ENCODE data around the gene OR52E5. TPM values are rescaled to one million over a fixed set of nuclear protein-coding genes. Genes with fewer than 3 reads are reported as not detected.

Gene OR52E5
- total and polyA plus RNA-seq, 10 of the 15 experiments (the other 5 are each of a cell fraction or from before 2014, with no cell fraction given), result not detected

DNA sequence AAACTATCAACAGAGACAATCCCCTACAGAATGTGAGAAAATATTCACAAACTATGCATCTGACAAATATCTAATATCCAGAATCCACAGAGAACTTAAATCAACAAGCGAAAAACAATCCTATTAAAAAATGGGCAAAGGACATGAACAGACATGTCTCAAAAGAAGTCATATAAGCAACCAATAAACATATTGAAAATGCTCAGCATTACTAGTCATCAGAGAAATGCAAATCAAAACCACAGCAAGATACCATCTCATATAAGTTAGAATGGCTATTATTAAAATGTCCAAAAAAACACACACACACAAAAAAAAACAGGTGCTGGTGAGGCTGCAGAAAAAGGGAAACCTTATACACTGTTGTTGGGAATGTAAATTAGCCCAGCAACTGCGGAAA, 27.2 kb upstream of the OR52E5 start (continued):
- TF ChIP-seq ASH2L (IDR thresholded peaks at IDR 0.05; ENCODE audit: borderline replicate concordance, low read depth) (no peak), SMC3 (IDR thresholded peaks at IDR 0.05; ENCODE audit: borderline replicate concordance, low read length) (no peak), NR2C1 (IDR thresholded peaks at IDR 0.05) (no peak), BHLHE40 (IDR thresholded peaks at IDR 0.05; ENCODE audit: borderline replicate concordance in 1 of 2, low read depth in 2 of 2, low read length in 1 of 2) (no peak), BCL11A (IDR thresholded peaks at IDR 0.05; ENCODE audit: low read depth, low read length) (no peak), IRF4 (IDR thresholded peaks at IDR 0.05; ENCODE audit: low read depth, low read length) (no peak), CBX3 (IDR thresholded peaks at IDR 0.05; ENCODE audit: borderline replicate concordance, low read depth) (no peak)
- TF ChIP-seq, protein P1, sequence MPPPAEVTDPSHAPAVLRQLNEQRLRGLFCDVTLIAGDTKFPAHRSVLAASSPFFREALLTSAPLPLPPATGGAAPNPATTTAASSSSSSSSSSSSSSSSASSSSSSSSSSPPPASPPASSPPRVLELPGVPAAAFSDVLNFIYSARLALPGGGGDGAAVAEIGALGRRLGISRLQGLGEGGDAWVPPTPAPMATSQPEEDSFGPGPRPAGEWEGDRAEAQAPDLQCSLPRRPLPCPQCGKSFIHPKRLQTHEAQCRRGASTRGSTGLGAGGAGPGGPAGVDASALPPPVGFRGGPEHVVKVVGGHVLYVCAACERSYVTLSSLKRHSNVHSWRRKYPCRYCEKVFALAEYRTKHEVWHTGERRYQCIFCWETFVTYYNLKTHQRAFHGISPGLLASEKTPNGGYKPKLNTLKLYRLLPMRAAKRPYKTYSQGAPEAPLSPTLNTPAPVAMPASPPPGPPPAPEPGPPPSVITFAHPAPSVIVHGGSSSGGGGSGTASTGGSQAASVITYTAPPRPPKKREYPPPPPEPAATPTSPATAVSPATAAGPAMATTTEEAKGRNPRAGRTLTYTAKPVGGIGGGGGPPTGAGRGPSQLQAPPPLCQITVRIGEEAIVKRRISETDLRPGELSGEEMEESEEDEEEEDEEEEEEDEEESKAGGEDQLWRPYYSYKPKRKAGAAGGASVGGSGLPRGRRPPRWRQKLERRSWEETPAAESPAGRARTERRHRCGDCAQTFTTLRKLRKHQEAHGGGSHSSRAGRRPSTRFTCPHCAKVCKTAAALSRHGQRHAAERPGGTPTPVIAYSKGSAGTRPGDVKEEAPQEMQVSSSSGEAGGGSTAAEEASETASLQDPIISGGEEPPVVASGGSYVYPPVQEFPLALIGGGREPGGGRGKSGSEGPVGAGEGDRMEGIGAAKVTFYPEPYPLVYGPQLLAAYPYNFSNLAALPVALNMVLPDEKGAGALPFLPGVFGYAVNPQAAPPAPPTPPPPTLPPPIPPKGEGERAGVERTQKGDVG (CRISPR knock-in tag; IDR thresholded peaks at IDR 0.05), result no peak
- TF ChIP-seq, protein P2, sequence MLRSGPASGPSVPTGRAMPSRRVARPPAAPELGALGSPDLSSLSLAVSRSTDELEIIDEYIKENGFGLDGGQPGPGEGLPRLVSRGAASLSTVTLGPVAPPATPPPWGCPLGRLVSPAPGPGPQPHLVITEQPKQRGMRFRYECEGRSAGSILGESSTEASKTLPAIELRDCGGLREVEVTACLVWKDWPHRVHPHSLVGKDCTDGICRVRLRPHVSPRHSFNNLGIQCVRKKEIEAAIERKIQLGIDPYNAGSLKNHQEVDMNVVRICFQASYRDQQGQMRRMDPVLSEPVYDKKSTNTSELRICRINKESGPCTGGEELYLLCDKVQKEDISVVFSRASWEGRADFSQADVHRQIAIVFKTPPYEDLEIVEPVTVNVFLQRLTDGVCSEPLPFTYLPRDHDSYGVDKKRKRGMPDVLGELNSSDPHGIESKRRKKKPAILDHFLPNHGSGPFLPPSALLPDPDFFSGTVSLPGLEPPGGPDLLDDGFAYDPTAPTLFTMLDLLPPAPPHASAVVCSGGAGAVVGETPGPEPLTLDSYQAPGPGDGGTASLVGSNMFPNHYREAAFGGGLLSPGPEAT (IDR thresholded peaks at IDR 0.05; ENCODE audit: low read depth), result no peak
- TF ChIP-seq, protein P3, sequence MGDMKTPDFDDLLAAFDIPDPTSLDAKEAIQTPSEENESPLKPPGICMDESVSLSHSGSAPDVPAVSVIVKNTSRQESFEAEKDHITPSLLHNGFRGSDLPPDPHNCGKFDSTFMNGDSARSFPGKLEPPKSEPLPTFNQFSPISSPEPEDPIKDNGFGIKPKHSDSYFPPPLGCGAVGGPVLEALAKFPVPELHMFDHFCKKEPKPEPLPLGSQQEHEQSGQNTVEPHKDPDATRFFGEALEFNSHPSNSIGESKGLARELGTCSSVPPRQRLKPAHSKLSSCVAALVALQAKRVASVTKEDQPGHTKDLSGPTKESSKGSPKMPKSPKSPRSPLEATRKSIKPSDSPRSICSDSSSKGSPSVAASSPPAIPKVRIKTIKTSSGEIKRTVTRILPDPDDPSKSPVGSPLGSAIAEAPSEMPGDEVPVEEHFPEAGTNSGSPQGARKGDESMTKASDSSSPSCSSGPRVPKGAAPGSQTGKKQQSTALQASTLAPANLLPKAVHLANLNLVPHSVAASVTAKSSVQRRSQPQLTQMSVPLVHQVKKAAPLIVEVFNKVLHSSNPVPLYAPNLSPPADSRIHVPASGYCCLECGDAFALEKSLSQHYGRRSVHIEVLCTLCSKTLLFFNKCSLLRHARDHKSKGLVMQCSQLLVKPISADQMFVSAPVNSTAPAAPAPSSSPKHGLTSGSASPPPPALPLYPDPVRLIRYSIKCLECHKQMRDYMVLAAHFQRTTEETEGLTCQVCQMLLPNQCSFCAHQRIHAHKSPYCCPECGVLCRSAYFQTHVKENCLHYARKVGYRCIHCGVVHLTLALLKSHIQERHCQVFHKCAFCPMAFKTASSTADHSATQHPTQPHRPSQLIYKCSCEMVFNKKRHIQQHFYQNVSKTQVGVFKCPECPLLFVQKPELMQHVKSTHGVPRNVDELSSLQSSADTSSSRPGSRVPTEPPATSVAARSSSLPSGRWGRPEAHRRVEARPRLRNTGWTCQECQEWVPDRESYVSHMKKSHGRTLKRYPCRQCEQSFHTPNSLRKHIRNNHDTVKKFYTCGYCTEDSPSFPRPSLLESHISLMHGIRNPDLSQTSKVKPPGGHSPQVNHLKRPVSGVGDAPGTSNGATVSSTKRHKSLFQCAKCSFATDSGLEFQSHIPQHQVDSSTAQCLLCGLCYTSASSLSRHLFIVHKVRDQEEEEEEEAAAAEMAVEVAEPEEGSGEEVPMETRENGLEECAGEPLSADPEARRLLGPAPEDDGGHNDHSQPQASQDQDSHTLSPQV (IDR thresholded peaks at IDR 0.05), result no peak
- TF ChIP-seq, protein P4, sequence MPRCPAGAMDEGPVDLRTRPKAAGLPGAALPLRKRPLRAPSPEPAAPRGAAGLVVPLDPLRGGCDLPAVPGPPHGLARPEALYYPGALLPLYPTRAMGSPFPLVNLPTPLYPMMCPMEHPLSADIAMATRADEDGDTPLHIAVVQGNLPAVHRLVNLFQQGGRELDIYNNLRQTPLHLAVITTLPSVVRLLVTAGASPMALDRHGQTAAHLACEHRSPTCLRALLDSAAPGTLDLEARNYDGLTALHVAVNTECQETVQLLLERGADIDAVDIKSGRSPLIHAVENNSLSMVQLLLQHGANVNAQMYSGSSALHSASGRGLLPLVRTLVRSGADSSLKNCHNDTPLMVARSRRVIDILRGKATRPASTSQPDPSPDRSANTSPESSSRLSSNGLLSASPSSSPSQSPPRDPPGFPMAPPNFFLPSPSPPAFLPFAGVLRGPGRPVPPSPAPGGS (IDR thresholded peaks at IDR 0.05; ENCODE audit: borderline replicate concordance, insufficient read depth, low read depth, low read length, poor library complexity, severe bottlenecking), result no peak
